ENCODE results near the gene SUSD4.
"Not testable (repeated sequence)": the region's sequence is repeated elsewhere in the genome, so short reads cannot be mapped to it uniquely, and the experiment has no call there.

Gene SUSD4

DNA sequence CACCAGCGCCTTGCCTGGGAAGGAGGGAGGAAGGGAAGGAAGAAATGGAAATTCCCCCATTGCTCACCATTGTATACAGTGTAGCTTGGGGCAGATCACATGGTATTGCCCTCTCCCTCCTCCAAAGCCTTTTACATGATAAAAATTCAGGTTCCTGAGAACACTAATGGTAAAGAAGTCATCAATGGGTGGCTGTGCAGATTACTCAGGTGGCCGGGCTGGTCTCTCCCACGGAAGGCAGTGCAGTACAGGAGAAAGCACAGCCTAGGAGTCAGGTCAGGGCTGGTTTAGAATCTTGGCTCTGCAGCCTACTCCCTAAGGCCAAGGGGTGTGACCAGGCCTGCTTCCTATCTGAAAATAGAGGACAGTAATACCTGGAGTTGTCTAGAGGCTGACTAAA, 107.9 kb downstream of the SUSD4 start:
- peaks cover 26% of the 10 kb centered on the region for H3K27me3 ChIP-seq (ENCODE audit: insufficient read depth, low read length)
- H3K79me2 ChIP-seq (ENCODE audit: control insufficient read depth, insufficient read depth, low read length, unreplicated experiment) = no peaks in the 10 kb centered on the region
- H3K4me1 ChIP-seq (ENCODE audit: control insufficient read depth, insufficient read depth, low read length, unreplicated experiment) = no peaks in the 10 kb centered on the region
- no peaks in the 10 kb centered on the region for H3K36me3 ChIP-seq (ENCODE audit: insufficient read depth, low read length)
- no peak overlapping the region for H3K27ac ChIP-seq (ENCODE audit: low read depth, low read length)
- H2AFZ ChIP-seq (ENCODE audit: low read length, unreplicated experiment) = no peak overlapping the region
- H3K4me3 ChIP-seq (ENCODE audit: low read depth, low read length) = no peak overlapping the region

- no peak overlapping the region for H3K27ac ChIP-seq (ENCODE audit: low read depth, low read length)
- no peaks in the 10 kb centered on the region for H3K79me2 ChIP-seq (ENCODE audit: control insufficient read depth, insufficient read depth, low read length, unreplicated experiment)
- no peaks in the 10 kb centered on the region for H3K36me3 ChIP-seq (ENCODE audit: insufficient read depth, low read length)
- no peak overlapping the region for H2AFZ ChIP-seq (ENCODE audit: low read length, unreplicated experiment)
- no peaks in the 10 kb centered on the region for H3K4me1 ChIP-seq (ENCODE audit: control insufficient read depth, insufficient read depth, low read length, unreplicated experiment)
- H3K4me3 ChIP-seq (ENCODE audit: low read depth, low read length) = no peak overlapping the region
- H3K27me3 ChIP-seq (ENCODE audit: insufficient read depth, low read length) = peaks cover 30% of the 10 kb centered on the region
Measured at GRCh38 chr1:223253916-223254315, 110.1 kb downstream of the SUSD4 start.

GRCh38 chr1:223251387-223251786, 112.6 kb downstream of the SUSD4 start:
- not testable (repeated sequence) for H3K4me3 ChIP-seq (ENCODE audit: low read depth, low read length); H3K79me2 ChIP-seq (ENCODE audit: control insufficient read depth, insufficient read depth, low read length, unreplicated experiment); H3K4me1 ChIP-seq (ENCODE audit: control insufficient read depth, insufficient read depth, low read length, unreplicated experiment); H3K36me3 ChIP-seq (ENCODE audit: insufficient read depth, low read length); H3K27ac ChIP-seq (ENCODE audit: low read depth, low read length); H2AFZ ChIP-seq (ENCODE audit: low read length, unreplicated experiment)
- peaks cover 48% of the 10 kb centered on the region for H3K27me3 ChIP-seq (ENCODE audit: insufficient read depth, low read length)

- no peaks in the 10 kb centered on the region for H3K79me2 ChIP-seq (ENCODE audit: control insufficient read depth, insufficient read depth, low read length, unreplicated experiment)
- no peaks in the 10 kb centered on the region for H3K36me3 ChIP-seq (ENCODE audit: insufficient read depth, low read length)
- no peak overlapping the region for H3K27ac ChIP-seq (ENCODE audit: low read depth, low read length)
- peaks cover 43% of the 10 kb centered on the region for H3K27me3 ChIP-seq (ENCODE audit: insufficient read depth, low read length)
- no peak overlapping the region for H2AFZ ChIP-seq (ENCODE audit: low read length, unreplicated experiment)
- H3K4me1 ChIP-seq (ENCODE audit: control insufficient read depth, insufficient read depth, low read length, unreplicated experiment) = no peaks in the 10 kb centered on the region
- H3K4me3 ChIP-seq (ENCODE audit: low read depth, low read length) = no peak overlapping the region
Measured at GRCh38 chr1:223250632-223251015, 113.4 kb downstream of the SUSD4 start.

- Histone ChIP-seq H3K4me3 (ENCODE audit: low read depth, low read length) (no peak overlapping the region), H3K27ac (ENCODE audit: low read depth, low read length) (no peak overlapping the region), H3K27me3 (ENCODE audit: insufficient read depth, low read length) (peaks cover 43% of the 10 kb centered on the region), H3K36me3 (ENCODE audit: insufficient read depth, low read length) (no peaks in the 10 kb centered on the region), H3K4me1 (ENCODE audit: control insufficient read depth, insufficient read depth, low read length, unreplicated experiment) (no peaks in the 10 kb centered on the region), H3K79me2 (ENCODE audit: control insufficient read depth, insufficient read depth, low read length, unreplicated experiment) (no peaks in the 10 kb centered on the region), H2AFZ (ENCODE audit: low read length, unreplicated experiment) (no peak overlapping the region)
Measured at GRCh38 chr1:223249854-223250631, 113.9 kb downstream of the SUSD4 start.

- H3K36me3 ChIP-seq (ENCODE audit: insufficient read depth, low read length) = no peaks in the 10 kb centered on the region
- no peak overlapping the region for H2AFZ ChIP-seq (ENCODE audit: low read length, unreplicated experiment)
- no peaks in the 10 kb centered on the region for H3K79me2 ChIP-seq (ENCODE audit: control insufficient read depth, insufficient read depth, low read length, unreplicated experiment)
- no peaks in the 10 kb centered on the region for H3K4me1 ChIP-seq (ENCODE audit: control insufficient read depth, insufficient read depth, low read length, unreplicated experiment)
- no peak overlapping the region for H3K4me3 ChIP-seq (ENCODE audit: low read depth, low read length)
- peaks cover 30% of the 10 kb centered on the region for H3K27me3 ChIP-seq (ENCODE audit: insufficient read depth, low read length)
- H3K27ac ChIP-seq (ENCODE audit: low read depth, low read length) = no peak overlapping the region
Measured at GRCh38 chr1:223248770-223249140, 115.2 kb downstream of the SUSD4 start.

DNA sequence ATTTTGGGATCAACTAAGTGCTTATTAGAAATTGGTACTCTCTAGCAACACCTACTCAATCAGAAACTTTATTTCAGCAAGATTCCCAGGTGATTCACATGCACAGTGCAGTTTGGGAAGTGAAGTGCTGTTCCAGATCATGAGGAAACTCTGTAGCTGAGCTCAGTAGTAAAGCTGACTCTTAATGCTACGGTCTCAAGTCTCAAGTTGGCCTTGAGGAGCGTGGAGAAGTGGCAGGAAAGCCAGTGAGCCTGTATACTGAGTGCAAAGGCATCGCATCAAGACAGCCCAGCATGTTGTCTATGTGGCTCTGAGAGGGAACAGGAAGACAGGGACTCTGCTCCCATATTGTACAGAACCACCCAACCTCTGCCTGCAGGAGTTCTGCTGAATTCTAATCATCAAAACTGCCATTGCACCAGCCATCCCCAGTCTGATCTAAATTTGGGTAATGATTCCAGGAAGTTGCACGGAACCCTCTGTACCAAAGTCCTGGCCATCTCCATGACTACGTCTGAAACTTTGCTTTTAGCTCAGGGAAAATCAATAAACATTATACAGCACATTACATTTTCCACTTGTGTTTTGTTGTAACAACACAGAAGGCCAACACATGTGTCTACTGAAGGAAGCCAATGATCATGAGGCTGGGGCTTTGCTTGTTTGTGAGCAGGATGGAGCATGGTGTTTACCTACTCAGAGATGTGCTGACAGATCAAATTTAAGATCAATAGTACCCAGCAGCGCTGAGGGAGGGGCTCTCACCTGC, 115.8 kb downstream of the SUSD4 start:
- H2AFZ ChIP-seq (ENCODE audit: low read length, unreplicated experiment) = no peak overlapping the region
- H3K79me2 ChIP-seq (ENCODE audit: control insufficient read depth, insufficient read depth, low read length, unreplicated experiment) = no peaks in the 10 kb centered on the region
- H3K27me3 ChIP-seq (ENCODE audit: insufficient read depth, low read length) = peaks cover 26% of the 10 kb centered on the region
- no peak overlapping the region for H3K27ac ChIP-seq (ENCODE audit: low read depth, low read length)
- H3K4me3 ChIP-seq (ENCODE audit: low read depth, low read length) = no peak overlapping the region
- H3K4me1 ChIP-seq (ENCODE audit: control insufficient read depth, insufficient read depth, low read length, unreplicated experiment) = no peaks in the 10 kb centered on the region
- H3K36me3 ChIP-seq (ENCODE audit: insufficient read depth, low read length) = no peaks in the 10 kb centered on the region

DNA sequence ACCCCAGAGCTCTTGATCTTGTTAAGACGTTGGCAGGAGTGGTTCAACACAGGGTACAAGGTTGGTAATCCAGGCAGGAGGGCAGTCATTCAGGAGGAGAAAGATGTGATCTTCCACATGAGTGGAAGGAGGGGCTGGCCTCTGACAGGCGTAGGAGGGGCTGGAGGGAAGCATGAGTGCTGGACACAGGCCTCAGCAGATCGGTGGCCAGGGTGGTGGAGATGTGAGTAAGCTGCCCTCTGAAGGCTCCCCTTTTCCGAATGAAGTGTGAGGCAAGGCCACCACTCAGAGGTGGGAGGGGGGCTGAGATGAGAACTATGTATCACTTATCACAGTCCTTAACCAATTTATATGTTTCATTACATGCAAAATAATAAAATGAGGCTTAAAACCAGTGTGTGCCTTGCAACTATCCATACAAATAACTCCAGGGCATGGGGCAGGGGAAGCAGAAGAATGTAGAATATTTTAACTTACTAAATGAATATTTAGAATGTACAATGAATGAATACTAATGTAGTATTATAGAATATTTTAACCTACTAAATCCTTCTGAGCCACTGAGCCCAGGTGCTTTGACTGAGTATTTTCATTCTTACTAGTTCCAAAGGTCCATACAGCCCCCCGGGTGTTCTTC, 117.4 kb downstream of the SUSD4 start:
- no peaks in the 10 kb centered on the region for H3K4me1 ChIP-seq (ENCODE audit: control insufficient read depth, insufficient read depth, low read length, unreplicated experiment)
- H3K4me3 ChIP-seq (ENCODE audit: low read depth, low read length) = no peak overlapping the region
- peaks cover 23% of the 10 kb centered on the region for H3K27me3 ChIP-seq (ENCODE audit: insufficient read depth, low read length)
- H3K36me3 ChIP-seq (ENCODE audit: insufficient read depth, low read length) = no peaks in the 10 kb centered on the region
- no peak overlapping the region for H2AFZ ChIP-seq (ENCODE audit: low read length, unreplicated experiment)
- H3K79me2 ChIP-seq (ENCODE audit: control insufficient read depth, insufficient read depth, low read length, unreplicated experiment) = no peaks in the 10 kb centered on the region
- no peak overlapping the region for H3K27ac ChIP-seq (ENCODE audit: low read depth, low read length)

- Histone ChIP-seq H3K79me2 (ENCODE audit: control insufficient read depth, insufficient read depth, low read length, unreplicated experiment) (no peaks in the 10 kb centered on the region), H3K36me3 (ENCODE audit: insufficient read depth, low read length) (no peaks in the 10 kb centered on the region), H3K27ac (ENCODE audit: low read depth, low read length) (no peak overlapping the region), H3K27me3 (ENCODE audit: insufficient read depth, low read length) (peaks cover 23% of the 10 kb centered on the region), H3K4me3 (ENCODE audit: low read depth, low read length) (no peak overlapping the region), H3K4me1 (ENCODE audit: control insufficient read depth, insufficient read depth, low read length, unreplicated experiment) (no peaks in the 10 kb centered on the region), H2AFZ (ENCODE audit: low read length, unreplicated experiment) (no peak overlapping the region)
Measured at GRCh38 chr1:223245983-223246382, 118.0 kb downstream of the SUSD4 start.

DNA sequence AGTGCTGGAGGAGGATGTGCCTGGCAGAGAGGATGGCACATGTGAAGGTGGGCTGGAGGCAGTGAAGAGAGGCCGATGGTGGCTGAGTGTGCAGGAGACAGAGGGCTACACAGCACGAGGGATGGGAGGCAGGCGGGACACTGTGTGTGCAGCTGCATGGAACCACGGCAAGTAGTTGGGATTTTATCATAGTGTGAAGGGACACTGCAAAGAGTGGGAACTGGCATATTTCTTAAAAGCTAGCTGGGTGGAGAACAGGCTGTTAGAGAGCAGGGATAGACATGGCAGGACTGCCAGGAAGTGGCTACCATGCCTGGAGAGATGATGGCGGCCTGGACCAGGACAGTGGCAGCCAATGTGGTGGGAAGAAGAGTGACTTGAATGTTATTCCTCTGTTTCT, 118.6 kb downstream of the SUSD4 start:
- Histone ChIP-seq H3K4me3 (ENCODE audit: low read depth, low read length) (no peak overlapping the region), H3K27ac (ENCODE audit: low read depth, low read length) (no peak overlapping the region), H2AFZ (ENCODE audit: low read length, unreplicated experiment) (no peak overlapping the region), H3K27me3 (ENCODE audit: insufficient read depth, low read length) (peaks cover 23% of the 10 kb centered on the region), H3K36me3 (ENCODE audit: insufficient read depth, low read length) (no peaks in the 10 kb centered on the region), H3K4me1 (ENCODE audit: control insufficient read depth, insufficient read depth, low read length, unreplicated experiment) (no peaks in the 10 kb centered on the region), H3K79me2 (ENCODE audit: control insufficient read depth, insufficient read depth, low read length, unreplicated experiment) (no peaks in the 10 kb centered on the region)

Measured in ACC112 (cell line).